Upper lobe of left lung (tissue), 6 donors: Measurements from ENCODE around the gene CATSPER1. TPM values are rescaled to one million over a fixed set of nuclear protein-coding genes. Genes with fewer than 3 reads are reported as not detected.

Experiments used
- ATAC-seq, 2 donors: fragments of 200-7000 bp; cut with Tn5 transposase; one replicate each; pipeline ENCODE4 v1.9.1; 2022; ENCODE audit warnings: mild to moderate bottlenecking in 2 of 2, moderate library complexity in 2 of 2; ENCODE audit not compliant: low FRiP score in 2 of 2
- DNase-seq, 2 donors: peaks; one replicate each; pipeline ENCODE4 v3.0.0-alpha.2; 2019 to 2020
- H3K27ac ChIP-seq, 4 donors: fragments of 200-600 bp; sonication (generic); one replicate each; pipeline ENCODE4 v1.5.1; 2016 to 2019
- H3K27me3 ChIP-seq, 4 donors: fragments of 200-600 bp; sonication (generic); one replicate each; pipeline ENCODE4 v1.5.1; 2017 to 2019
- H3K36me3 ChIP-seq, 4 donors: fragments of 200-600 bp; sonication (generic); one replicate each; pipeline ENCODE4 v1.5.1; 2016 to 2019
- H3K4me1 ChIP-seq, 4 donors: fragments of 200-600 bp; sonication (generic); one replicate each; pipeline ENCODE4 v1.5.1; 2018 to 2019
- H3K4me3 ChIP-seq, 4 donors: fragments of 200-600 bp; sonication (generic); one replicate each; pipeline ENCODE4 v1.5.1; 2017 to 2019; ENCODE audit warnings: mild to moderate bottlenecking in 2 of 4, moderate library complexity in 1 of 4
- H3K9me3 ChIP-seq, 4 donors: fragments of 200-600 bp; sonication (generic); one replicate each; pipeline ENCODE4 v1.5.1; 2018 to 2019
- EP300 ChIP-seq, 4 donors: sonication (generic); formaldehyde crosslinking; IDR thresholded peaks; one replicate each; pipeline ENCODE4 v1.5.1; 2017; ENCODE audit warnings: antibody characterized with exemption in 4 of 4, control low read depth in 2 of 4
- POLR2A ChIP-seq, 4 donors: fragments of 450-650 bp; IDR thresholded peaks; one replicate each; pipeline ENCODE4 v1.5.1; 2016 to 2017; ENCODE audit warnings: antibody characterized with exemption in 4 of 4, mild to moderate bottlenecking in 2 of 4
- POLR2AphosphoS5 ChIP-seq, 2 donors: sonication (generic); formaldehyde crosslinking; IDR thresholded peaks; one replicate each; pipeline ENCODE4 v1.5.1; 2017; ENCODE audit warnings: antibody characterized with exemption in 2 of 2
- WGBS, 2 donors: methylation state at CpG; one replicate each; pipeline ENCODE4 v1.1.5; 2017 to 2018; 5-methylcytosine and 5-hydroxymethylcytosine counted together
- total RNA-seq, 6 donors: library from RNA; depleted of rRNA in 4 of 6; stranded (reverse); fragments of >200 nt in 4 of 6; gene quantifications; one replicate each; pipeline versions ENCODE4 v1.1.0 to v1.2.1, GENCODE V29; 2016 to 2021
- TF ChIP-seq, protein P1 (sequence below), 6 experiments: fragments of 450-650 bp in 4 of 6; fragments of 200-600 bp in 2 of 6; sonication (generic) in 2 of 6; IDR thresholded peaks; one replicate each; pipeline ENCODE4 v1.5.1; 2016 to 2019; ENCODE audit warnings: antibody characterized with exemption in 6 of 6
- donor health status: DM: no; HTN: no; CAD: no; lungs with moderate emphysema.
- donor health status: DM: no; HTN: yes; CAD: no; lungs with severe emphysema.

The CATSPER1 gene
- total RNA-seq, 6 donors from 2014 or later, result 0.79 to 6.1 (median 3.0) TPM; not detected in 1

DNA sequence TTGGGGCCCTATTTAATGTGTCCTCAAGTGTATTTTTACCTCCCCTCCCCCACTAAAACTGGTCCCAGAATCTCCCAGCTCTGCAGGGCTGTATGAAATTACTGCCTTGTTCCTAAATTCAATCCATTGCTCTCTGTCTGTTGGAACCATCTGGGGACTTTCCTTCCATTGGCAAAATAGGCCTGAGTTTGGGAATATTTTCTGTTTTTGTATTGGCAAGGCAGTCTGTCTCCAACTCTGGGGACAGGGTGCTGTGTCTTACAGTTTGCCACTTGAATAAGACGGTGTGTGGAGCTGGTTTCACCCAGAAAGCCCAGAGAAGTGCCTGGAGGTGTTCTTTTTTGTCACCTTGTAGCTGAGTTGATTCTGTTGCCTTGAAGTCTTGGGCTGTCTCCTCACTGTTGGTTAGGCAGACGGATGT, 45.1 kb upstream of the CATSPER1 start:
- Histone ChIP-seq H3K4me3 (peak overlapping the region; percentile 48 to 100 (median 97)), H3K27me3 (no peaks in the 10 kb centered on the region), H3K36me3 (peaks cover 8 to 37% (median 24%) of the 10 kb centered on the region in 4 donors), H3K9me3 (no peaks in the 10 kb centered on the region), H3K27ac (peak overlapping the region; percentile 84 to 99 (median 91)), H3K4me1 (peaks cover 30 to 42% (median 36%) of the 10 kb centered on the region in 4 donors)
- no peak for ATAC-seq
- 21 to 25% methylated on average over 2 of the region's 2 CpGs for WGBS, 2 donors
- DNase-seq, result no peak
- TF ChIP-seq, protein P1, sequence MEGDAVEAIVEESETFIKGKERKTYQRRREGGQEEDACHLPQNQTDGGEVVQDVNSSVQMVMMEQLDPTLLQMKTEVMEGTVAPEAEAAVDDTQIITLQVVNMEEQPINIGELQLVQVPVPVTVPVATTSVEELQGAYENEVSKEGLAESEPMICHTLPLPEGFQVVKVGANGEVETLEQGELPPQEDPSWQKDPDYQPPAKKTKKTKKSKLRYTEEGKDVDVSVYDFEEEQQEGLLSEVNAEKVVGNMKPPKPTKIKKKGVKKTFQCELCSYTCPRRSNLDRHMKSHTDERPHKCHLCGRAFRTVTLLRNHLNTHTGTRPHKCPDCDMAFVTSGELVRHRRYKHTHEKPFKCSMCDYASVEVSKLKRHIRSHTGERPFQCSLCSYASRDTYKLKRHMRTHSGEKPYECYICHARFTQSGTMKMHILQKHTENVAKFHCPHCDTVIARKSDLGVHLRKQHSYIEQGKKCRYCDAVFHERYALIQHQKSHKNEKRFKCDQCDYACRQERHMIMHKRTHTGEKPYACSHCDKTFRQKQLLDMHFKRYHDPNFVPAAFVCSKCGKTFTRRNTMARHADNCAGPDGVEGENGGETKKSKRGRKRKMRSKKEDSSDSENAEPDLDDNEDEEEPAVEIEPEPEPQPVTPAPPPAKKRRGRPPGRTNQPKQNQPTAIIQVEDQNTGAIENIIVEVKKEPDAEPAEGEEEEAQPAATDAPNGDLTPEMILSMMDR (IDR thresholded peaks at IDR 0.05), result no peak
- TF ChIP-seq POLR2A (IDR thresholded peaks at IDR 0.05), result no peak

DNA sequence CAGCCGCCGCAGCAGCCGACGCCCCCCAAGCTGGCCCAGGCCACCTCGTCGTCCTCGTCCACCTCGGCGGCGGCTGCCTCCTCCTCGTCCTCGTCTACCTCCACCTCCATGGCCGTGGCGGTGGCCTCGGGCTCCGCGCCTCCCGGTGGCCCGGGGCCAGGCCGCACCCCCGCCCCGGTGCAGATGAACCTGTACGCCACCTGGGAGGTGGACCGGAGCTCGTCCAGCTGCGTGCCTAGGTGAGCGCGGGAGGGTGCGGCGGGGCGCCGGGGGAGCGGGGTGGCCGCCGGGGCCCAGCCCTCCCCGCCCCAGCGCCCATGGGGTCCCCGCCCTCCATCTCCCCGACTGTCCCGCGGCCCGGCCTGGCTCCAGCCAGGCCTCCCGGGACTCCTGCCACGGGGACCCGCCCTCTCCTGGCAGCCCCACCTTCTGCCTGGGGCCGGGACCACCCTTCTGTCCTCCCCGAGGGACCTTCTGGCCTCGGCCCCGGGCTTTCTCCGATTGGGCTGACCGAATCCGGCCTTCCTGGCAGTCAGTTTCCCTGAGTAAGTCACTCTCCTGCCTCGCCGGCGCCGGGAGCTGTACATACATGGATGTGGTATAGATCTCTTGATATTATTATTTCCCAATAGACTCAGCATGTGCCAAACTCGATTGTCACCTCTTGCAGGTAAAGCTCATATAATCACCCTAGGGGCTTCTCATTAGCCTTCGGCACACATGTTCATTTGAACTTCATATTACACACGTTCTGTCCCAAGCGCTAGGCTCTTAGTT, 44.5 kb upstream of the CATSPER1 start:
- 2 to 7% methylated on average over 8 to 37 of the region's 60 CpGs for WGBS, 2 donors
- peak overlapping the region; percentile 84 to 99 (median 91) for H3K27ac ChIP-seq
- H3K4me3 ChIP-seq, result peak overlapping the region; percentile 48 to 100 (median 97)
- TF ChIP-seq POLR2AphosphoS5 (IDR thresholded peaks at IDR 0.05) (no peak), EP300 (IDR thresholded peaks at IDR 0.05) (no peak), POLR2A (IDR thresholded peaks at IDR 0.05) (no peak)
- TF ChIP-seq, protein P1 (IDR thresholded peaks at IDR 0.05), result no peak
- no peaks in the 10 kb centered on the region for H3K27me3 ChIP-seq
- ATAC-seq (peak in 1 of 2 donors; percentile 28), DNase-seq (peak; percentile 52 to 91)
- H3K36me3 ChIP-seq, result peaks cover 8 to 43% (median 30%) of the 10 kb centered on the region in 4 donors
- peaks cover 30 to 42% (median 34%) of the 10 kb centered on the region in 4 donors for H3K4me1 ChIP-seq
- H3K9me3 ChIP-seq, result no peaks in the 10 kb centered on the region

DNA sequence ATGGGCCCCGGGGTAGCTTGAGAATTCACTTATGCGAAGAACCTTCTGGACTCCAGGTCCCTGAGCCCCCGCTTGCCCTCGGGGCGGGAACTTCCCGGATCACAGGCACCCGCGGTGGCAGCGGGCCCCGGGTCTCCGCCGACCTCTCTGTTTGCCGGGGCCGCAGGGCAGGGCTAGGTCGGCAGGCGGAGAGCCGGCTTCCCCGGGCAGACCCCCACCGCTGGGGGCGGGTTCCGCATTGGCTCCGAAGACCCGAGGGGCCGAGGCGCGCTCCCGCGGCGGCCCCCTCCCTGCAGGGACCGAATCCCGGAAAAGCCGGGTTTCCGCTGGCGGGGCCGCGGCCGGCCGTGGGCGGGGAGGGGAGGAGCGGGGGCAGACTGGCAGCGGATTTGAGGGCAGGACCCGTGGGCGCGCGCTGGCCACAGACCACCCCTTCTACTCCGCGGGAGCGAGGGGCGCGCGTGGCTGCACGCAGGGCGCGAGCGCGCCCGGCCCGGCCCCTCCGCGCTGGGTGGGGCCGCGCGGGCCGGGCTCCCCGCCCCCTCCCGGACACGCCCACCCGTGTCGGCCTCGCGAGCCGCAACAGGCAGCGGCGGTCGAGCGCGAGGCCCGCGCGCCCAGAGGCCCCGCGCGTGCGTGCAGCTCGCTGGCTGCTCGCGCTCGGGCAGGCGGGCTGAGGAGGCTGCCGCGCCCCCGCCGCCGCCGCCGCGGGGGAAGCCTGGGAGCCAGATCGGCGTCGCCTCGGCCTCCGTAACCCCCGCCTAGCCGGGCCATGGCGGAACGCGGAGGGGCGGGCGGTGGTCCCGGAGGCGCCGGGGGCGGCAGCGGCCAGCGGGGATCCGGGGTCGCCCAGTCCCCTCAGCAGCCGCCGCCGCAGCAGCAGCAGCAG, 43.7 kb upstream of the CATSPER1 start, which contains the start of gene PACS1:
PACS1 (plus strand) TSS at position 558 of the 889 bp plus-strand sequence; CDS start at position 773, 215 bp downstream.
- no peaks in the 10 kb centered on the region for H3K27me3 ChIP-seq
- peak within 1 kb of the TSS; percentile 93 to 99 (median 96) for H3K27ac ChIP-seq
- peaks cover 30 to 42% (median 34%) of the 10 kb centered on the region in 4 donors for H3K4me1 ChIP-seq
- H3K9me3 ChIP-seq, result no peaks in the 10 kb centered on the region
- H3K36me3 ChIP-seq, result peaks cover 8 to 49% (median 32%) of the 10 kb centered on the region in 4 donors
- ATAC-seq, result peak; percentile 86 to 92
- peak within 1 kb of the TSS; percentile 48 to 100 (median 97) for H3K4me3 ChIP-seq
- WGBS, 2 donors, result 0 to 1% methylated on average over 8 to 43 of the region's 120 CpGs
- peak; percentile 76 to 97 for DNase-seq
- TF ChIP-seq EP300 (IDR thresholded peaks at IDR 0.05), result peak in 1 of 4 donors; percentile 24
- peak in 1 of 2 donors; percentile 59 for TF ChIP-seq POLR2AphosphoS5 (IDR thresholded peaks at IDR 0.05)
- TF ChIP-seq POLR2A (IDR thresholded peaks at IDR 0.05), result peak in 3 of 4 donors; percentile 37 to 69 (median 54)
- TF ChIP-seq, protein P1 (IDR thresholded peaks at IDR 0.05), result peak in 4 of 6 experiments; percentile 48 to 83 (median 70)

DNA sequence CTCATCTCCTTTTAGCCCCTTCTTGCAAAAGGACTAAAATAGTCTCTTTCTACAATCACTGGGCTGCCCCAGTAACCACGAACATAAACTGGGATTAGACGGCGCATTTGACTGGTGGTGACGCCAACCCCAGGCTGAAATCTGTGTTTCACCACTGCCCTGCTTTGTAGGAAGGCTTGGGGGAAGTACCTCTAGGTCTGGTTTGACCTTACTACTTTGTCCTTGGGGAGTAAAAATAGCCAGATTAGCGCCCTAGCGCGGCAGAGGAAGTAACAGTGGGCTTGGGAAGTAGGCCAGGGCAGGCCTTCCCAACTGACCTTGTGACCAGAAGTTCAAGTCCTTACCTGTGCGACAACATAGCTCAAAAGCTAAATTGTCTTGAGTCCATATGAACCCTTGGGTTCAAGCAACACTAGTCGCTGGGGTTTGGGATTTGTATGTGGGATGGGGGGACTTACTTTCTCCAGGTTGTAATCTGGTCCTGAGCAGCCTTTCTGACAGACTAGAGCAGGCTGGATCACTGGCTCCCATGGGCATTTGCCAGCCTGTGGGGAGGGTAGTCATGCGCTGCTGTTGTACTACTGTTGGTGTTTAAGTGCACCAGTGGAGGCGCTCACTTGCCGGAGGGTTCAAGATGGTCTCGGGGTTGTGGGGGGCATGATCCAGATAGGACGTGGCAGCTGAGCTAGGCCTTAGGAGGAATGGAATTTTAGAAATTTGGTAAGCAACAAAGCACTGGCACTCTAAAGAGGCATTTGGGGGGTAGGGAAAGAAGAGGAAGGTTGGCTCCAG, 42.8 kb upstream of the CATSPER1 start:
- TF ChIP-seq POLR2AphosphoS5 (IDR thresholded peaks at IDR 0.05) (no peak), POLR2A (IDR thresholded peaks at IDR 0.05) (no peak), EP300 (IDR thresholded peaks at IDR 0.05) (no peak)
- H3K36me3 ChIP-seq, result peaks cover 5 to 52% (median 37%) of the 10 kb centered on the region in 4 donors
- H3K27me3 ChIP-seq, result no peaks in the 10 kb centered on the region
- 39 to 42% methylated on average over 12 to 14 of the region's 14 CpGs for WGBS, 2 donors
- no peaks in the 10 kb centered on the region for H3K9me3 ChIP-seq
- ATAC-seq (peak; percentile 9 to 17), DNase-seq (peak in 1 of 2 donors; percentile 66)
- peak overlapping the region in 3 of 4 donors; percentile 96 to 100 (median 98) for H3K4me3 ChIP-seq
- peaks cover 30 to 42% (median 34%) of the 10 kb centered on the region in 4 donors for H3K4me1 ChIP-seq
- H3K27ac ChIP-seq, result peak overlapping the region; percentile 93 to 99 (median 96)
